Left renal pelvis (tissue), 4 donors: ENCODE data around the gene MAP7D1. TPM values are rescaled to one million over a fixed set of nuclear protein-coding genes. Genes with fewer than 3 reads are reported as not detected.
"Not testable (repeated sequence)": the region's sequence is repeated elsewhere in the genome, so short reads cannot be mapped to it uniquely, and the experiment has no call there.

ENCODE experiments used
- DNase-seq, 4 donors: peaks; one replicate each; pipeline ENCODE4 v3.0.0-alpha.2; 2013; ENCODE audit warnings: low read depth in 4 of 4, low spot score in 3 of 4
- polyA plus RNA-seq, 4 donors: library from polyadenylated mRNA; unstranded; fragments of 120-200 nt; gene quantifications; one replicate each; pipeline ENCODE4 v1.2.1, GENCODE V29; 2013; ENCODE audit not compliant: insufficient read length in 4 of 4

Gene MAP7D1
- polyA plus RNA-seq, 4 donors = 57.1 to 83.7 (median 63.3) TPM

DNA sequence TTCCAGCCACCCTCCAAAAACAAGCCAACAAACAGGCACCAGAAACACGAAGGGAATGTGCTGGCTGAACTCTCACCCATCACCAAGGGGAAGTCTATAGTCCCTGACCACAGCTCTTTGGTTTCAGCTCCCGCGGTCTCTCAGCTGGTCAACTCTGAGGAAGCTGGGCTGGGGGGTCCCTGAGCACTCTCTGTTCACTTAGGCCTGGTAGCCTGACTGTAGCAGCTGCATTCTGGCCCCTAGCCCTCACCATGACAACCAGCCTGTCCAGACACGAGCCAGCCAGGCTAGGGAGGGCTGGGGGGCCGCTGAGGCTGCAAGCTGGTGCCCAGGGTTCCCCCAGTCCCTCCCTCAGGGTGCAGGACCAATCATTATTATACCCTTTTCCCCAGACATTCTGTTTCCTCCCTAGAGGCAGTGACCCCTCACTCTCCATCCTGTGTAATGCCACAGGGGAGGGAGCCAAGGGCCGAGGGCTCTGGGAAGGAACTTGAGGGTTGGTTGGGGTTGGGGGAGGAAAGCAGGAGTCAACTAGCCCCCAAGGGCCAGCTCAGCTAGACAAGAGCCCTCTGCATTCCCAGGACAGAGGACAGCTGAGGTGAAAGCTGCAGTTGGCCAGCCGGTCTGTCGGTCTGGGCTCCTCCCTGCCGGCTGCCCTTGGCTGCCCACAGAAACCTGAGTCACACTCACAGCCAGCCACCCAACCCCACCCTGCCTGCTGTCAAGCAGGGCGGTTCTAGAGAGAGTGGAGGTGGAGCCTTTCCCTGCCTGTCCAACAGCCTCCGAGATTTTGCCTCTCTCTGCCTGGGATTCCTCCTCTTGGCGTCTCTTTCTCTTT is 5.4 kb upstream of the MAP7D1 start:
- peak in 2 of 4 donors; percentile 71 to 85 for DNase-seq

GRCh38 chr1:36151134-36151844 is 4.7 kb upstream of the MAP7D1 start:
- DNase-seq = no peak

DNA sequence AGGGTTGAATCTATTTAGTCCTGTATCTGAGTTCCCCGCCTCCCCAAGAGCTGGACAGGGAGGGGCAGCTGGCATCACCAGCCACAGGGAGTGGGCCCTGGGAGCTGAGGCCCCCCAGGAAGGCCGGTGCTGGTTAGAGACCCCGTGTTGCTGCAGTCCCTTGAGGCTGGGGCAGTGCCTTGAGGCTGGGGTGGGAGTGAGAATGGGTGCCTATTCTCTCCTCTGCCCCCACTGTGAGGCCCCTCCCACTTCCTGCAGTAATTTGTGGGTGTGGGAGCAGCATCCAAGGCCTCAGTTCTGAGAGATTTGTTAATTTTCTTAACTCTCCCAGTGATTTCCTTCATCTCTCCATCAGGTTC is 4.1 kb upstream of the MAP7D1 start:
- no peak for DNase-seq

- no peak for DNase-seq
These were observed 2.5 kb upstream of the MAP7D1 start for GRCh38 chr1:36153476-36153875.

DNA sequence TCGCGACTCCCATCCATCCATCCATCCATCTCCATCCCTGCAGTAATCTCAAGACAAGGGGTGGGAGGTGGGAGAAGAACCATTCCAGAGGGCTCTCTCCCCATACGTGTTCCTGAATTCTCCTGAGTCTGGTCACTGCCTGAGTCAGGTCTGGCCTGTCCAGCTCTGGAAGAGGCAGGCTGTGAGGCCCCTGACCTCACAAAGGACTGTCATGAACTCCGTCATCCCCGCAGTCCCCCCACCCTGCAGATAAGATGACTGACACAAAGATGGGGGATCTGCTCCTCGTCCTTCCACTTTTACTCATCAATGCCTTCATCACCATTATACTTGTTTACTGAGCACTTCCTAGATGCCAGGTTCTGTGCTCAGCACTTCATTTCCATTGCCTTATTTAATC is 1.6 kb upstream of the MAP7D1 start:
- DNase-seq = no peak

- no peak for DNase-seq
These were observed 1.1 kb upstream of the MAP7D1 start for GRCh38 chr1:36154765-36155407.

- DNase-seq = peak in 2 of 4 donors; percentile 64 to 65
These were observed 562 bp downstream of the MAP7D1 start for GRCh38 chr1:36156329-36157114.

DNA sequence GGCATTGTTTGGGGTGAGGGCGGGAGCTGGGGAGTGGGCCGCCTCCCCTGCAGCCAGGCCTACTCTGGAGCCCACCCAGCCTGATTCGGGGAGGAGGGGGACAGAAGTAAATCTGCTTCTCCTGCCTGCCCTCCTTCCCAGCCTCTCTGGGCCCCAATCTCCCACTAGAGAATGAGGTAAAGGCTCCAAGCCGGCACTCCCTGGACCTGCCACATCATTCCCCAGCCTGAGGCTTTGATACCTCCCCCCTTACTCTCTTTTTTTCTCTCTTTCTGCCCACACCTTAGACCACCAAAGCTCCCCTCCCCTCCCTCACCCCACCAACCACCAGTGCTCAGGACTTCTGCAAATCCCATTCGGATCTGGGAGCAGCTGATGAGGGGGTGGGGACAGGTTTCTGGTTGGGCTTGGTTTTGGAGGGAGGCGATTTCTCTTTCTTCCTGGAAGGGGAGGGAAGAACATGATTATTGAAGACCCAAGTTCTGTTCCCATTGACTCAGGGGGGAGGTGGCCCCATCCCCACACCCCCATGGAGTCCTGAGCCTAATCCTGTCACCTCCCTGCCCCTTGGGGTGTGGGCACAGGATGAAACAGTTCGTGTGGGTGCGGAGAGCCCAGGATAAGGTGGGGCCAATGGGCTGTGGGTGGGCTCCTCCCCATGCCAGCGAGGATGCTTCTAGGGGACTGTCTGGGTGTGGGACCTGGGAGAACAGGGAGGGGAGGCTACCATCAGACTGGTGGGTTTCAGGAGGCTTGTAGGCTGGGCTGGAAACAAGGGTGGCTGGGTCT is 1.3 kb downstream of the MAP7D1 start:
- DNase-seq = no peak

GRCh38 chr1:36157973-36158826 is 2.2 kb downstream of the MAP7D1 start:
- no peak for DNase-seq

- not testable (repeated sequence) for DNase-seq
These were observed 2.9 kb downstream of the MAP7D1 start for GRCh38 chr1:36158827-36159252.

GRCh38 chr1:36159614-36160387 is 3.8 kb downstream of the MAP7D1 start:
- no peak for DNase-seq

- no peak for DNase-seq
These were observed 4.5 kb downstream of the MAP7D1 start for GRCh38 chr1:36160388-36160948.

DNA sequence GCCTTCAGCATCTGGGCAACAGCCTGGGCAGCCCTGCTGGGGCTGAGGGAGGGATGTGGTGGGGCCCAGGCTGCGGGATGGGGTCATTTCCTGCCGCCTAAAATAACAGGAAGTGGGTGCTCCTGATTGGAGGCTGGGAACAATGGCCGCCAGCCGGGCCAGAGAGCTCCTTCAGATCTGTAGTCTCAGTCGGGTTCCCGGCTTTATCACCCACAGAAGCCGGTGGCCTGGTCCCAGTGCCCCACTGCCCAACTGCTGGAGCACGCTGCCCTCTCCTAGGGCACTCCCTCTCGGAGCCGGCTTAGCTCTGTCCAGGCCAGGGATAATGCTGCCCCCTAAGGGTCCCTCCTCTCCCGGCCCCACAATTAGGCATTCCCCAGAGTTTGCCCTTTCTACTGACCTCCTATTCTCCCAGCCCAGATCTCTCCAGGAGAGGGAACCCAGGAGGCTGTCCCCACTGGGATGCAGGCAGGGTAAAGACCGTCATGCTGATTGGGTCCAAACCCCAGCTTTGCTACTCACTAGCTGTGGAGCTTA is 5.1 kb downstream of the MAP7D1 start:
- DNase-seq = no peak

DNA sequence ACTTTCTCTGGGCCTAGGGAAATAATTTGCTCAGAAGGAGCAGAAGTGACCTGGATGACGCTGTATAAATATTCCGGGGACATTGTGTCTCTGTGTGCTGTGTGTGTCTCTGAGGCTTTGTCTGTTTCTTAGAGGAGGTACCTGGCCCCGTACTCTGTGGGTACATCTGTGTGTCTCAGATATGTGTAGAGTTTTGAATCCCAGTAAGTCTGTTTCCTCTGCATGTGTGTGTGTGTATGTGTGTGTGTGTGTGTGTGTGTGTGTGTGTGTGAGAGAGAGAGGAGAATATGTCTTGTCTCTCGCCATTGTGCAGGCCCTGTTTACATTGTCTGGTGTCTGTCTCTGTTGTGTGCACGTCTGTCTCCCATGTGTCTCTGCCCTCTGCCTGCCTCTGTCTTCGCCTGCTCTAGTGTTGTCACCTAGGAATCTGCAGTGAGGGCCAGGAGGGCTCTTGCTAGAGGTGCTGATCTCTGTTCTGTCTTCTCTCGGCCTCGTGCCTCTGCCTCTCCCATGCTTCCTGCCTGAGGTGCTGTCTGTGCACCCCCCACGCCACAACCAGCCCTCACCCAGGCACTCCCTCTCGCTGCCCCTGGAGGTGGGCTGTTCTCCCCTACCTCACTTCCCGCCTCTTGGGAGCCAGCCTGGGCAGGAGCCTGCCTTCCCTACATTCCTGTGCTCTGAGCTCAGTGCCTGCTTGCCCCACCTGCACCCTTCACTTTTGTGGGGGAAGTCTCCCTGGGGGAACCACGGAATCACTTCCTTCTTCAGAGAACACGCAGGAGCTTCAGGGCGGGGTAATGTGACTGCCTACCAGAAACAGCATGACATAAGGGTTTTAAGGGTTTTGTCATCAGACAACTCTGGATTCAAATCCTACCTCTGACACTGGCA is 5.9 kb downstream of the MAP7D1 start:
- no peak for DNase-seq

- no peak for DNase-seq
These were observed 6.8 kb downstream of the MAP7D1 start for GRCh38 chr1:36162680-36163239.

DNA sequence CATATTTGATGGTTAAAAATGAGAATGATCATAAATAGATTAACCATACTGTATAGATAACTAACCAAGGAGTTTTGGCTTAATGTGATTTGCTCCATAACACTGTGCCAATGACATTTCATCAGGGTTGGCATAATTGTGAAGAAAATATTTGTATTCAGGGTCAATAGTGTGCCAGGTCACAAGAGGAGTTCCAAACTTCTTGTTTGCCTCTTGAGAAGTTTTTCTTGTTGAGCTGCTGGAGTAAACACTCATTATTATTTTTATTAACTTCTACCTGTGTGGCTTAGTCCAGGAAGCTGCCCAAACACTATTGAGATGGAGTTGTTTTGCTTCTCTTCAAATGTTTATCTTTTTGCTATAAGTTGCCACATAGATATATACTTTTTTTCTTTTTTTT is 7.5 kb downstream of the MAP7D1 start:
- DNase-seq = no peak
